ENCODE results near the gene ACOT4. TPM values are rescaled to one million over a fixed set of nuclear protein-coding genes. Genes with fewer than 3 reads are reported as not detected.

ACOT4 gene
- total and polyA plus RNA-seq, 2 of the 8 experiments (the other 6 are each of a cell fraction or from before 2014, with no cell fraction given): 0.80 to 1.1 TPM

GRCh38 chr14:73633116-73634010, 41.7 kb downstream of the ACOT4 start (continued):
- TF ChIP-seq CHD7 (IDR thresholded peaks at IDR 0.05; ENCODE audit: insufficient replicate concordance, low read length) (peak; percentile 24), CREB1 (IDR thresholded peaks at IDR 0.05) (no peak), TBP (IDR thresholded peaks at IDR 0.05; ENCODE audit: low read depth, low read length) (no peak; the same call in 1 of the 2 replicates), RFX5 (IDR thresholded peaks at IDR 0.05; ENCODE audit: borderline replicate concordance, low read depth, low read length) (no peak), FOSL1 (IDR thresholded peaks at IDR 0.05; ENCODE audit: insufficient read depth, low read depth, low read length) (no peak), KDM4A (IDR thresholded peaks at IDR 0.05; ENCODE audit: low read depth, low read length, severe bottlenecking) (peak; percentile 84), HDAC2 (IDR thresholded peaks at IDR 0.05; ENCODE audit: borderline replicate concordance in 1 of 2, low read depth in 2 of 2, low read length in 2 of 2) (0 out of 4 replicates have a peak, but pooled peaks of 1 of the 2 experiments have one; percentile 44), RBBP5 (IDR thresholded peaks at IDR 0.05; ENCODE audit: borderline replicate concordance, low read depth, low read length) (no peak), GTF2F1 (IDR thresholded peaks at IDR 0.05; ENCODE audit: borderline replicate concordance, low read depth, low read length) (no peak)

Measured in H1 (cell line).